Fibroblast of lung (primary cell): ENCODE data around the gene EHD3. TPM values are rescaled to one million over a fixed set of nuclear protein-coding genes. Genes with fewer than 3 reads are reported as not detected.

Experiments
- DNase-seq, 2 donors: peaks; one replicate each; pipeline versions ENCODE4 v3.0.0 to v3.0.0-alpha.2; 2010; ENCODE audit warnings: low read depth in 2 of 2
- H2AFZ ChIP-seq: 2 replicates; pipeline ENCODE4 v1.5.1; 2012; ENCODE audit warnings: low read length, control low read depth, inconsistent platforms
- H3K27ac ChIP-seq: 2 replicates; pipeline ENCODE4 v1.5.1; 2011; ENCODE audit warnings: low read length, control low read depth; ENCODE audit not compliant: insufficient read depth
- H3K27me3 ChIP-seq: 2 replicates; pipeline ENCODE4 v1.5.1; 2011; ENCODE audit warnings: mild to moderate bottlenecking, low read length; ENCODE audit not compliant: control insufficient read depth, insufficient read depth
- H3K36me3 ChIP-seq: 2 replicates; pipeline ENCODE4 v1.5.1; 2011; ENCODE audit warnings: low read length; ENCODE audit not compliant: control insufficient read depth, insufficient read depth
- H3K4me1 ChIP-seq: 2 replicates; pipeline ENCODE4 v1.5.1; 2011; ENCODE audit warnings: low read length; ENCODE audit not compliant: control insufficient read depth, insufficient read depth; ENCODE audit errors: extremely low read depth
- H3K4me2 ChIP-seq: 2 replicates; pipeline ENCODE4 v1.5.1; 2011; ENCODE audit warnings: low read length, control low read depth; ENCODE audit not compliant: insufficient read depth; ENCODE audit errors: extremely low read depth
- H3K4me3 ChIP-seq, 4 experiments: fragments of 200-600 bp in 1 of 4; sonication (generic) in 1 of 4; replicated peaks in 1 of 4; 2 replicates each; pipeline ENCODE4 v1.5.1; 2011 to 2016; ENCODE audit warnings: low read length in 4 of 4, low read depth in 3 of 4, mild to moderate bottlenecking in 3 of 4, control low read depth in 2 of 4, inconsistent platforms in 1 of 4, mixed read lengths in 1 of 4; ENCODE audit not compliant: insufficient read depth in 1 of 4; ENCODE audit errors: control extremely low read depth in 1 of 4
- H3K79me2 ChIP-seq: 2 replicates; pipeline ENCODE4 v1.5.1; 2012; ENCODE audit warnings: mild to moderate bottlenecking, low read length, inconsistent platforms; ENCODE audit not compliant: control insufficient read depth, insufficient read depth
- H3K9ac ChIP-seq: 2 replicates; pipeline ENCODE4 v1.5.1; 2011; ENCODE audit warnings: mild to moderate bottlenecking, low read length, control low read depth; ENCODE audit not compliant: insufficient read depth
- H3K9me3 ChIP-seq: 2 replicates; pipeline ENCODE4 v1.5.1; 2012; ENCODE audit warnings: low read depth, low read length; ENCODE audit not compliant: control insufficient read depth, insufficient read depth
- H4K20me1 ChIP-seq: 2 replicates; pipeline ENCODE4 v1.5.1; 2011; ENCODE audit warnings: low read length; ENCODE audit not compliant: control insufficient read depth, insufficient read depth; ENCODE audit errors: extremely low read depth
- CTCF ChIP-seq, 2 donors: IDR thresholded peaks in 1 of 2; conservative IDR thresholded peaks in 1 of 2; 1 replicate in 1 of 2; 2 replicates in 1 of 2; pipeline ENCODE4 v1.5.1; 2011 to 2012; ENCODE audit warnings: low read length in 2 of 2, control low read depth in 1 of 2, inconsistent platforms in 1 of 2, low read depth in 1 of 2, mild to moderate bottlenecking in 1 of 2
- EZH2 ChIP-seq: IDR thresholded peaks from 2 replicates; pipeline ENCODE4 v1.5.1; 2012; ENCODE audit warnings: low read length, control low read depth, mild to moderate bottlenecking; ENCODE audit errors: missing control alignments
- polyA plus RNA-seq, 2 donors: library from polyadenylated mRNA; depleted of rRNA in 1 of 2; stranded (reverse) in 1 of 2; unstranded in 1 of 2; fragments of >200 nt; gene quantifications; 2 replicates each; pipeline ENCODE4 v1.2.1, GENCODE V29; 2011 to 2012; ENCODE audit warnings: missing spikeins in 1 of 2
- total RNA-seq: library from RNA; depleted of rRNA; stranded (reverse); fragments of >200 nt; gene quantifications from 2 replicates; pipeline ENCODE4 v1.2.1, GENCODE V29; 2014

The EHD3 gene
- total and polyA plus RNA-seq, 2 donors (not counting 1 experiment from before 2014, with no cell fraction given), result 30.6 to 37.5 TPM

GRCh38 chr2:31249009-31249690, 15.2 kb downstream of the EHD3 start:
- TF ChIP-seq EZH2 (no peak), CTCF (conservative IDR thresholded peaks at IDR 0.05 in 1 of 2, IDR thresholded peaks at IDR 0.05 in 1 of 2; ENCODE audit: low read depth in 1 of 2, low read length in 2 of 2) (no peak)
- no peaks in the 10 kb centered on the region for H3K79me2 ChIP-seq
- H3K9me3 ChIP-seq, result no peaks in the 10 kb centered on the region
- no peak overlapping the region for H3K9ac ChIP-seq
- H3K27me3 ChIP-seq, result no peaks in the 10 kb centered on the region
- H3K4me1 ChIP-seq, result peaks cover 6% of the 10 kb centered on the region
- no peak overlapping the region for H3K4me2 ChIP-seq
- no peak overlapping the region for H3K4me3 ChIP-seq
- no peak overlapping the region for H3K27ac ChIP-seq
- H3K36me3 ChIP-seq, result peaks cover 2% of the 10 kb centered on the region
- no peak overlapping the region for H2AFZ ChIP-seq
- no peak for DNase-seq
- no peaks in the 10 kb centered on the region for H4K20me1 ChIP-seq

GRCh38 chr2:31251018-31251417, 17.1 kb downstream of the EHD3 start:
- Histone ChIP-seq H4K20me1 (no peaks in the 10 kb centered on the region), H3K4me2 (no peak overlapping the region), H3K9ac (no peak overlapping the region), H3K27ac (no peak overlapping the region), H3K9me3 (no peaks in the 10 kb centered on the region), H2AFZ (no peak overlapping the region), H3K79me2 (no peaks in the 10 kb centered on the region), H3K4me1 (peaks cover 4% of the 10 kb centered on the region), H3K36me3 (peaks cover 2% of the 10 kb centered on the region), H3K4me3 (no peak overlapping the region), H3K27me3 (no peaks in the 10 kb centered on the region)
- DNase-seq, result no peak
- TF ChIP-seq EZH2 (no peak), CTCF (conservative IDR thresholded peaks at IDR 0.05 in 1 of 2, IDR thresholded peaks at IDR 0.05 in 1 of 2; ENCODE audit: low read depth in 1 of 2, low read length in 2 of 2) (no peak)

GRCh38 chr2:31251851-31252250, 17.9 kb downstream of the EHD3 start:
- no peaks in the 10 kb centered on the region for H4K20me1 ChIP-seq

More at GRCh38 chr2:31251851-31252250, 17.9 kb downstream of the EHD3 start:
- no peaks in the 10 kb centered on the region for H3K27me3 ChIP-seq
- no peak overlapping the region for H3K4me3 ChIP-seq
- DNase-seq, result no peak
- no peaks in the 10 kb centered on the region for H3K79me2 ChIP-seq
- H3K27ac ChIP-seq, result no peak overlapping the region
- H3K4me2 ChIP-seq, result no peak overlapping the region
- peaks cover 4% of the 10 kb centered on the region for H3K36me3 ChIP-seq
- no peak overlapping the region for H3K9ac ChIP-seq
- H2AFZ ChIP-seq, result no peak overlapping the region
- H3K4me1 ChIP-seq, result no peaks in the 10 kb centered on the region
- H3K9me3 ChIP-seq, result no peaks in the 10 kb centered on the region
- no peak for TF ChIP-seq CTCF (conservative IDR thresholded peaks at IDR 0.05 in 1 of 2, IDR thresholded peaks at IDR 0.05 in 1 of 2; ENCODE audit: low read depth in 1 of 2, low read length in 2 of 2)
- no peak for TF ChIP-seq EZH2
